A172 (cell line): ENCODE measurements around the gene PTF1A. TPM values are rescaled to one million over a fixed set of nuclear protein-coding genes. Genes with fewer than 3 reads are reported as not detected.
"Not testable (repeated sequence)": the region's sequence is repeated elsewhere in the genome, so short reads cannot be mapped to it uniquely, and the experiment has no call there.

ENCODE experiments used
- DNase-seq: peaks from one replicate; pipeline ENCODE4 v3.0.0-alpha.2; 2015; ENCODE audit warnings: low spot score
- total RNA-seq: library from RNA; depleted of rRNA; stranded (reverse); fragments of >200 nt; shearing (Covaris generic); gene quantifications from 2 replicates; pipeline ENCODE4 v1.2.3, GENCODE V29; 2014; rRNA removed

Gene PTF1A
- total RNA-seq, 1 experiment from 2014 or later = not detected

GRCh38 chr10:23203369-23204325 lies 11.5 kb downstream of the PTF1A start:
- no peak for DNase-seq

GRCh38 chr10:23204773-23205172 lies 12.7 kb downstream of the PTF1A start:
- DNase-seq = no peak

- no peak for DNase-seq
These were observed 14.0 kb downstream of the PTF1A start for GRCh38 chr10:23205972-23206642.

- DNase-seq = no peak
These were observed 25.4 kb downstream of the PTF1A start for GRCh38 chr10:23217471-23217870.

GRCh38 chr10:23230582-23230981 lies 38.5 kb downstream of the PTF1A start:
- DNase-seq = no peak

GRCh38 chr10:23238015-23238414 lies 45.9 kb downstream of the PTF1A start:
- no peak for DNase-seq

- DNase-seq = not testable (repeated sequence)
These were observed 49.7 kb downstream of the PTF1A start for GRCh38 chr10:23241779-23242178.

Other genes with a start within 250 kb of the PTF1A start
- 22.8 and 29.0 TPM in 2 replicates for gene MSRB2, start 96.7 kb upstream of the PTF1A start, total RNA-seq
- 1.0 TPM in 1 of 2 replicates, not detected in the other for gene C10orf67, start 152.5 kb downstream of the PTF1A start, total RNA-seq
- 2.3 and 4.7 TPM in 2 replicates for gene OTUD1, start 246.8 kb downstream of the PTF1A start, total RNA-seq